Stimulated activated CD8-positive, alpha-beta memory T cell treated with anti-CD3 and anti-CD28 coated beads, Interleukin-2, amount 100 ng/mL, for 1 hour (primary cell): Measurements from ENCODE around the gene ZDHHC14.
"Not testable (repeated sequence)": the region's sequence is repeated elsewhere in the genome, so short reads cannot be mapped to it uniquely, and the experiment has no call there.

Experiments used
- DNase-seq, 2 donors: peaks; one replicate each; pipeline ENCODE4 v3.0.0-alpha.2; 2020; ENCODE audit warnings: low read depth in 2 of 2

Gene ZDHHC14

DNA sequence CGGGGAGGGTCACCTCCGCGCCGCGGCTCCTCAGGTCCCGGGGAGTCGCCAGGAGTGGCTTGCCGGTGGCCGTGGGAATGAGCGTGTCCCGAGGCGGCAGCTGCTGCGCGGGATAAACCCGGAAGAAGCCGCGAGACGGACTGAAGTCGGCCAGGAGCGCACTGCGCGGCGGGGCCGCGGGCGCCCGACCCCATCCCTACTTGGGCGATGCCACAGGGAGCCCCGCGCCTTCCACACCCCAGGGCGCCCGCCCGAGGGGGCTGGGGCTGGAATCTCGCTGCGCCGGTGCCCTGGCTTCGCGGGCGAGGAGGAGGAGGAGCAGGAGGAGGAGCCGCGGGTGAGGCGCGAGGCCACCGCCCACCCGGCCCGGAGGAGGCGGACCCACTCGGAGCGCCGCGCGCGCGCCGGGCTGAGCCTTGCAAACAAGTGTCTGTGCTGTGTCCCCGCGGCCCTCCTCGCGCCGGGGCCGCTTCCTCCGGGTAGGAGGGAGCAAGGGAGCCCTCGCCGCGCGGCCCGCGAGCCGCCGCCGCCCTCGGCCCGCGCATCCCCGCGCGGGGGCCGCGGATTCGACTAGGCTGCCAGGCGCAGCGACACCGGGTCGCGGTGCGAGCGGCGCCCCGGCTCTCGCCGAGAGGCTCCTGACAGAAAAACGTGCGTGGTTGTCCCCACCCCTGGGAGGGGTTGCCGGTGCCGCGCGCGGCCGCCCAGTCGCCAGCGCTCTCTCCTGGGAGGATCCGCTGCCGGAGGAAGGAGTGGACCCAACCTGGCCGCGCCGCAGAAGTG lies at the start of gene ZDHHC14:
Gene ZDHHC14 (plus strand): TSS at position 412 of the 783 bp plus-strand sequence.
- peak; percentile 77 to 83 for DNase-seq

DNA sequence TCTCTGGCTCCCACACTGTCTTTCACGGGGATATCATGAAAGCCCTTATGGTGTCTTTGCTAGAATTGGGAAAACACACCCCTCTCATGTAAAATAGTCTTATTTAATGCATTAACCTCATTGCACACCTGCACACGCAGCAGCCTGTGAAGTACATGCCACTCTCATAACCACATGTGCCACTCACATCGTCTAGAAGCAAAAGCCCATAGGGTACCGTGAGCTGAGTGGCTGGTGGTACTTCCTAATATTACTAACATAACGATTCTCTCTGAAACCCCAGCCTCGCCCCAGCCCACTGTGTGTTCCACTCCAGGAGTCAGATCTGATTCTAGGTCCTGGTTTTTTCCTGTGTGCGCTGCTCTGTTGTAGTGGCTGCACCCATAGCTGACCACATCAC lies 48.2 kb upstream of the ZDHHC14 start:
- DNase-seq = no peak

DNA sequence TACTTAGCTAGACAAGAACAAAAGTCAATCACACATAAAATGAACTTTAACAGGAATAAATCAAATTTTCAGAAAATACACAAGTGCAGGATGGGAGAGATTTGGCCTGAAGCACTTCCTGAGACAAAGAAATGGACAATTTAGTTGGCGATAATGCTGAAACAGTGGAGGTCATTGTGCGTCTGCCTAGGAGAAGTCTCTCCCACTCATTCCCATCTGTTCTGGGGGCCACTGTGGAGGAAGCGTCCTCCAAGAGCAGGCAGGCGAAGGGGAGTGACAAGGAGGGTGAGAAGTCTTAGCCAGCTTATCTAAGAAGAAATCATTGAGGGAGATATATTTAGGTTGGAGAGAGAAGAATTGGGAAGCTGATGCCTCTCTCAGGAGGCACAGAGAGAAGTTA lies 47.5 kb upstream of the ZDHHC14 start:
- DNase-seq = no peak

DNA sequence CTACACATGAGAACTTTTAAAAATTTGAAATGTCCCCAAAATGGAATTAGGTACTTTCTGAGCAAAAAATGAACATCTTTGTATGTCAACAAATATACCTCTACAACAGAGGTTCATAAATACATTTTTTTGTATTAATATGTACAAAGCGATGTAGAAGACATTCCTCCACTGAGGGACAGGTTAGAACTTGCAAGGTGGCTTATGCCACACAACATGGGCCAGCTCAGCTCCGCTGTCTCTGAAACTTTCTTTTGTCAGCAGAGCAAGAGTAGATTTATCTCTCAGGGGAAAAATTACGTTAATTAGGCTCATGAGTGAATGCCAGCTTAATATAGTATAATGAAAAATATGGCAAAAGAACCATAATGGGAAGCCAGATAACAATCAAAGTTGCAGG lies 47.0 kb upstream of the ZDHHC14 start:
- DNase-seq = no peak

DNA sequence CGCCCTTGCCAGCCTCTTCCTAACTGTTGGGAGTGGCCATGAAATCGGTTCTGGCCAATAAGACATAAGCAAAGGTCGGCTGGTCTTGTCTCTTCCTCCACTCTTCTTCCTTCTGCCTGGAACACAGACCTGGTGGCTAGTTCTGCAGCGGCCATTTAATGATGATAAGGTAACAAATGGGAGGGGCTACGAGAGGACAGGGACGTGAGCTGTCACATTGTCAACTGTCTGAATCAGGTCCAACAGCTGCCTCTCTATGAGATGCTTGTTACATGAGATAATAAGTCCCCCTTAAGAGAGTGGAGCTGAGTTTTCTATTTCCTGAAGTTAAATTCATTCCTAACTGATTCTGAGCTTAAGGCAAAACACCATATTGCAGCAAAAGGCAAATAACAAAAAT lies 45.2 kb upstream of the ZDHHC14 start:
- no peak for DNase-seq

DNA sequence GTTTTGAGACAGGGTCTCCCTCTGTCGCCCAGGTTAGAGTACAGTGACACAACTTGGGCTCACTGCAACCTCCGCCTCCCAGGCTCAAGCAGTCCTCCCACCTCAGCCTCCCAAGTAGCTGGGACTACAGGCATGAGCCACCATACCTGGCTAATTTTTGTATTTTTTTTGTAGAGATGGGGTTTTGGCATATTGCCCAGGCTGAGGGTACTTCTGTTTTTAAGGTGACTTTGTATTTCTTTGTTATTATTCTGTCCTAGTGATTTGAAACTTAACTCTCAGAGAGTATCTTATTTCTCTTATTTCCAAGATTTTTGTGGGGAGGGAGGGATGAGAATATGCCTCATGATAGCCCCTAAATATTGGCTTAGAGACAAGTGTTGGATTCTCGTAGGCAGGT lies 43.7 kb upstream of the ZDHHC14 start:
- DNase-seq = not testable (repeated sequence)

DNA sequence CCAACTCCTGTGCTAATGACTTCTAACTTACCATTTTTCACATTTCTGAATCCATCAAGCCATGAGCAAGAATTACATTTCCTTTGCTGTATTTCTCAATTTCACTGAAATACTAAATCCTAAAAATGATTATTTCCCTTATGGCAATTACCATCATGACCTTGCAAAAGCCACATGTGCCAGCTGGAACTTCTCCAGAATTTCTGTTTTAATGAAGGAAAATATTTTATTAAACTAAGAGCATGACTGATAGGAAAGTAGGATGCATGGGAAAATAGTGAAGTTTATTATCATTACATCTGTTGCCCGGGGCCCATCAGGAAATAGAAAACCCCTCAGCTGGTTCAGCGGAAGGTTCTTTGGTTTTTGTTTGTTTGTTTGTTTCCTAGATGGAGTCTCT lies 43.2 kb upstream of the ZDHHC14 start:
- no peak for DNase-seq

DNA sequence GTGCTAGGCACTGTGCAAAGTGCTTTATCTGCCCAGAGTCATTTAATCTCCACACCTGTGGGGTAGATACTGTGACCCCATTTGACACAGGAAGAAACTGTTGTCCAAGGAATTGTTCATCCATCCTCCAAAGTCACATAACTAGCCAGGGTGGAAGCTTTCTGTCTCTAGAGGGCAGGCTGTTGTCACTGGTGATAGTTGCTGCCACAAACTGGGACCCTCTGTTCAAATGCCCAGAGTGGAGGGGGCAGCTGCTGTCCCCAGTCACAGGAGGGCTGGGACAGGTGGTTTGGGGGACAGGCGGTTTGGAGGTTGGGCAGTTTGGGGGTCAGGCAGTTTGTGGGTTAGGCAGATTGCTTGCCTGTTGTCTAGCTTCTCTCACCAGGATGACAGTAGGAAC lies 41.6 kb upstream of the ZDHHC14 start:
- DNase-seq = no peak

DNA sequence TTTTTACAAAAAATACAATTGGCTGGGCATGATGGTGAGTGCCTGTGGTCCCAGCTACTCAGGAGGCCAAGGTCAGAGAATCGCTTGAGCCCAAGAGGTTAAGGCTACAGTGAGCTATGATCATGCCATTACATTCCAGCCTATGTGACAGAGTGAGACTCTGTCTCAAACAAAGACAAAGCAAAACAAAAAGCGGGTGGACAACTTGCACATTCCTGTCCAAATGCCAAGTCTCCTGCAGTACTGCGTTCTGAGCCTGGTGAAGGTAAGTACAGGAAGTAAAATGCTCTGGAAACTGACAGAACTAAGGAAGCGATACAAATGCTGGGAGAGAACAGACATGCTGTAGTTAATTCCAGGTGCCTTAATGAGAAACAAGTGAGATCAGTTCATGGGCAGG lies 37.3 kb upstream of the ZDHHC14 start:
- no peak for DNase-seq

DNA sequence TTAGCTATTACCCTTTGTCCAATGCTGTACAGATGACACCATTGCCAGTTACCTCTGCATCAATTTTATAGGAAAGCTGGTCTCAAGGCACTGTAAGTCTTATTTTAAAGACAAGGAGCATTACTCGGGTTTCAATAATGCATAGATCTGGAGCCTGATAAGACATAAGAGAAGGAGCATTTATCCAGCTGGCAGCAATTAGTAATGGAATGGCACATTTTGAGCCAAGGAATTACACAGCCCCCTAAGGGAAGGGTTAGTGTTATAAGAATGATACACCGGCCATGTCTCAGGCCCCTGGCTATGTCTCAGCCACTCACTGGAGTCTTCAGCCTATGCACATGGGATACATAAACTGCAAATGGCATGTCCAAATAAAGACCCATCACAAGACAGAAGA lies 34.6 kb upstream of the ZDHHC14 start:
- DNase-seq = no peak

DNA sequence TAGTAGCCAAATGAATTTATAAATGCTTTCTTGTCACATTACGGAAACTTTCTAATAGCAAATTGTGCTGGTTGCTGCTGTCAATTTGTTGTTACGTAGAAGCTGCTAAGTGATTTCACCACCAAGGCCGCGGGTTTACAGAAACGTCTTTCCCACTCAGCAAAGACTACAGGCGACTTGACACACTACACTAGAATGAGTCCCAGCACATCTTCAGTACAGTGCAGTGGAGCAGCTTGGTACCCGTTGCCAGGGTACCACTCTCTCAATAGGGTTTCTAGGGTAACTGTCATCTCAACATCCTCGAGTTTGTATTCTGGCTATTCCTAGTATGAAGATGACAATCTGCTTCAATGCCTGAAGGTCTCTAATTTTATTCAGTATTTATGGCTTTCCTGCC lies 22.7 kb upstream of the ZDHHC14 start:
- DNase-seq = no peak

DNA sequence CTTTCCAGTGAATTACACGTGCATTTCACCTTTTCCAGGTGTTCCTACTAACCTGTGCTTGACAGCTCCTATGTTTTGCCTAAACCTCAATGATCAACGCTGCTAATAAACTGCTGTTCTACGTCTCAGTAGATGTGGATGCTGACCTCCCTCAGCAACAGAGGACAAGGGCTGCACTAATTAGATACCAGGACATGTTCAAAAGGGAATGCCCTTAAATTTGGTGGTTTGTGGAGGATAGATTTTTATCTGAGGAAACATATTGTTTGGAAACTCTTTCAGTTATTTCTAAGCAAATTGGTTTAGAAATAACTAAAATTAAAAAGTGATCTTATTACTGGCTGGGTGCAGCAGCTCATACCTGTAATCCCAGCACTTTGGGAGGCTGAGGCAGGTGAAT lies 19.1 kb upstream of the ZDHHC14 start:
- DNase-seq = no peak

DNA sequence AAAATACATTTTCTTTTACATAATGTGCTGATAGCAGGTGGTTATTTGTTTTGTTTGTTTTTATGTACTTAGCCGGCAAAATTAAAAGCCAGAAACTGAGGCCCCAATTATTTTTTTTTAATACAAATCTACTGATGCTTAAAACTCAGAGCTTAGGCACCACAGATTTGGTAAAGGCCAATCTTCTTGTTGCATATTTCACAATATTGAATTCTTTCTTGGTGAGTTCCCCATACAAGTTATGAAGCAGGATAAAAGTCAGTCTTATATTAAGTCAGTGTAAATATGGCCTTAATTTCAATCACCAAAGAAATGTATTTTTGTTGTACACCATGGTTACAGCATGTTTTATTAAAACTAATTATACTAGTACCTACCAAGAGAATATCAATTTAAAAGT lies 16.3 kb upstream of the ZDHHC14 start:
- DNase-seq = no peak

DNA sequence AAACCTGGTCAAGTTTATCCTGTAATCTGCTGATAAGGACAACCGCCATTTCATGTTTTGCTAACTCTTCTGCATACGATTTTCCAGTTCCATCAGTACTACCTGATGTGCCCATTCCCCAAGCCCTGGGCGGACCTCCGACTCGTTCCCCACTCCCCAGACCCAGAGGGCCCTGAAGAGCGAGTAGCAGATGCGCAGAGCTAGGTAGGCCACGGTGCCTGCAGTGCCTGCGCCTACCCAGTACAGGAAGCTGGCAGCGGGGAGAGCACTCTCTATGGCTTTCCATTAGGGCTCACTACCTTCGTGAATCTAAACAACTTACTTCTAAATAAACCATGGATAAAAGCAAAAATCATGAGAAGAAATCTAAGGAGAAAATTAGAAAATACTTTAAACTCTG lies 14.3 kb upstream of the ZDHHC14 start:
- DNase-seq = no peak

DNA sequence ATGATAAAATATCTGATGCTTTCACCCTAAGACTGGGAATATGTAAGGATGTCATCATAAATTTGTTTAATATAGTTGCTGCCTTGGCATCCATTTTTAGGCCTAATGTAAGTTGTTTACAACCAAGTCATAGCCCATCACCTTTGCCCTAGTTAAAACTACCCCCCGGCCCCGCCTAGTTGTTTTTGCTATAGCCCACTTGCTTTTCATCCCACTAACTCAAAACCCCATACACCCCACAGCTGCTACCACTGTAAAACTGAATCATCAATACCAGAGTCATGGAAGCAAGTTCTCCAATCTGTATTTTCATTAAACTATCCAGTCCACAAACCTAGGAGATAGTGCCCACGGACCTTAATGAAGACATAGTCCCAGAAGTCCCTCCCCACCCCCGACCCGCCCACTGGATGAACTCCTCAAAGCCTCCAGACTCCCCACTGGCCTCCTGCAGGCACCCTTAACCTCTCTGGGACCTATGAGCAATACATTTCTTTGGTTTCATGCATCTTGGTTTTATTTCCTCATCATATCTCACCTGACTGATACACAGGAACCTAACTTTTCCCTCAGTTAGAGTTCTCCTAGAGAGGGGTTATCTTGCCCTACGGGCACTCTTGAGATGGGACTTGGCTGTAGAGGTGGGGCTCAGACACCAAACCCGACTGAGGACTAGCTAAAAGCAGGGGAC lies 12.5 kb upstream of the ZDHHC14 start:
- DNase-seq = no peak

DNA sequence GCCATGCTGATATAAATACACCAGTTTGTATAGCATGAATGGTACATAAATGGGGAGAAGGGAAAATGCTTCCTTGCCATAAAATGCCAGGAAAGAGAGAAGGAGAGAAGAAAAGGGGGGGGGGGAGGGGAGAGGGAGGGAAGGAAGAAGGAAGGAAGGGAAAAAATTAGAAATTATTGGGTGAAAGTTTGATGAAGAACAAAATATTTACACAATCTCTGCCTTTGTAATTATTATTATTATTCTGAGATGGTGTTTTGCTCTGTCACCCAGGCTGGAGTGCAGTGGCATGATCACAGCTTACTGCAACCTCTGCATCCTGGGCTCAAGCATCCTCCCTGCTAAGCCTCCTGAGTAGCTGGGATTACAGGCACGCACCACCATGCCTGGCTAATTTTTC lies 10.2 kb upstream of the ZDHHC14 start:
- DNase-seq = no peak

DNA sequence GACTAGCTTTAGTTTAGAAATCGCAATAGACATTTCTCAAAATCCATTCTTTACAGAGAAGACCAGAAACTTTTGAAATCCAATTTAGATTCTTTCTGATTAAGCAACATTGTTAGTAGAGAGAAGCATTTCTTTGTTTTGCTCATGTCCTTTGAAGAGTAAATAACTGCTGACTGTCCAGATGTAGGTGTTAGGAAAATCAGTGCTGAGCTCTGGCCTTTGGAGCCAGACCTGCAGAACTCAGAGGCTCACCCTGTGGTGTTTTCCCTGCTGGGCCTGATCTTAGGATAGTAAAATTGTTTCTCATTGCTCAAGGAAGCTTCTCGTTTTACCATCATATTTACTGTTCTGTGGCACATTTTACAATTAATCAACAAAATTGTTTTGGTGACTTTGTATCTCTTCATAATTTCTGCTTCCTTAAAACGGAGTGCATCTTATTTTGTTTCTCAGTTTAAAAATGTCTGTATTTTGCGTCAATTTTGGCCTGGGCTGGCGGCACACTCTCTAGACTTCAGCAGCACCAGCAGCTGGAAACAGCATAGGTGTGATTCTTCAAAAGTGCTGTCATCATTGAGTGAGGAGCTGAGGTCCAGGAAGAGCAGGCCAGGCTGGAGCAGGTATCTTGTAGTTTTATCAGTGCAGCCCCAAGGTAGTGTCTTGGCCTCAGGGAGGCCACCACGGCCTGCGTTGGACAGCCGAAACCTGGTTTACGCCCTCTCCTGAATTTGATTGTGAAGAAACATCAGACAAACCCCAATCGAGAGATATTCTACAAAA lies 8.3 kb upstream of the ZDHHC14 start:
- no peak for DNase-seq

DNA sequence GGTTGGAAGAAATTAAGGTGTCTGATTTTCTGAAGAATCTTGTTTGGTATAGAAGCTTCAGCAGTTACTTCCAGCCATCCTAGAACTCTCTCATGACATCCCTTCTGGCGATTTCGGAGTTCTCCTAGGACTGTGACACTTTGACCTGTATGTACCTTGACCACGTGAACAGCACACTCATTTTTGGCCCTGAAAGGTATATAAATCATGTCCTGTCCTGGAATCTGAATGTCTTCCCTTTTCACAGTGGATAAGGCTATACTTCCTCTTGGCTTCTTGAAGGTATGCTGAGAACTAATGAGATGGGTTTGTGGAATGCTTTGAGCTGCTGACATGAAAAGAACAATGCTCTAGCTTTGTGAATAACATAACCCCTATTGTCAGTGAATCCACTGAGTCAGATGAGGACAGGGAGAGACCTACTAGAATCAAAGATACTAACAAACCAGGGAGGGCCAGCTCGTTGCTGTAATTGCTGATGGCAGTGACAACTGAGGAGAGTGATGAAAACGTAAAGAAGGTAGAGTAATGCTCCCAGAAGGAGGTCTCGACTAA lies 6.0 kb upstream of the ZDHHC14 start:
- DNase-seq = no peak

DNA sequence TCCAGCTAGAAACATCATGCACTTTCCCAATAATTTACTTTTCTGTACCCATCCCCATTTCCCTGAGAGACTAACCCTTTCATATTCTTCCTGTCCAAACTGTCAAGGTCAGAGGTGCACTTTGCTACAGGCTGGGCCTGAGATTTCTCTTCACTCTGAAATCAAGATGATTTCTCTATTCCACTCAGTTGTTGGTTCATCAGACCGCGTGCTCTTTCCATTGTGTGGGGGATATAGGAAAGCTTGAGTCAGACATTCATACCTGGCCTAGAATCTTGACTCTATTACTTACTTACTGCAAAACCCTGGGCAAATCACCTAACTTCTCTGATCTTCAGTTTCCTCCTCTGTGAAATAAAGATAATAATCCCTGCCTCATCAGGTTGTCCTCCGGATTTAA lies 4.7 kb upstream of the ZDHHC14 start:
- DNase-seq = no peak

DNA sequence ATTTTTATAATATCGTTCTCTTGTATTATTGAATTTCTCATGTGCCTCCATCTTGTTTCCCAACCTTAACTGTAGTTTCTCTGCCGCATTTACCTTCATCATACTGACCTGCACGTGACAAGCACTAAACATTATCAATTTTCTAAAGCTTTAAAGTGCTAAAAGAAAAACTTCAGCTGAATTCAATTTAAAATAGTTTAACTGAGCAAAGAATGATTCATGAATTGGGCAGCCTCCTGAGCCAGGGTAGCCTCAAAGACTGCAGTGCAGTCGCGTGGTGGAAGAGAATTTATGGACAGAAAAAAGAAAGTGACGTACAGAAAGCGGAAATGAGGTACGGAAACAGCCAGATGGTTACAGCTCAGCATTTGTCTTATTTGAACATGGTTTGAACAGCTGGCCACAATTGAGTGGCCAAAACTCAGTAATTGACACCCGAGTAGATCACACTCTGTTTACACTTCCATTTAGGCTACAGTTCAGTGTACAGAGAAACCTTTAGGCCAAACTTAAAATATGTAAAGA lies 4.2 kb upstream of the ZDHHC14 start:
- DNase-seq = no peak

DNA sequence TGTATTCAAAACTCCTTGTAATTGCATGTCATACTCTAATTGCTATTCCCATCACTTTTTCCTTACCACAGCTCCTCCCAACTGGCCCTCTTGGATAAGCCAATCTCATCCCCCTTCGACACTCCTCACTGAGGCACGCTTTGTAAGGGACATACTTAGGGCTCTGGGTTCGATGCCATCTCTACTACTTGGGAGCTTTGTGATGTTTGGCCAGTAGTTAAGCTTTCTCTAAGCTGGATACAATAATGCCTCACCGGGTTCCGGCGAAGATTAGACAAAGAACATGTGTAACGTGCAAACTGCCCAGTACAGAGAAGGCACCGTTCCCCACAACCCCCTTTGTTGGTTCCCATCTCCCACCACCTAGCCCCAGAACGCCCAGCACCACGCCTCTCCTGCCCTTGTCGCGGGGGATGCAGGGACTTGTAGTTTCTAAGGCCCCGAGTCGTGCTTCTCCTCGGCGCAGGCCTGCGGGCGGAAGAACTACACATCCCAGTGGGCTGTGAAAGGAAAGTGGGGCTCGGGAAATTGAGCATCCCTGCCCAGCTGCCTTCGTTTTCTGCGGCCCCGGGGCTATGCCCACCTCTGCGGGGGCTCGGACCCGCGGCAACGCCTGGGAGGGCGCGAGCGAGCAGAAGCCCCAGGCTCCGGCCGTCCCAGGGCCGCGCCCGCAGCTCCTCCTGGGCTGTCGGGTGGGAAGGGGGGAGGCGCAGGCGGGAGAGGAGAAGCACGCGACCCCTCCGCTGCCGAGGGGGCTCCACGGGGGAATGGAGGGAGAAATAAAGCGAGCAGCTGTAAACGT lies 1.1 kb upstream of the ZDHHC14 start:
- peak; percentile 66 to 80 for DNase-seq

DNA sequence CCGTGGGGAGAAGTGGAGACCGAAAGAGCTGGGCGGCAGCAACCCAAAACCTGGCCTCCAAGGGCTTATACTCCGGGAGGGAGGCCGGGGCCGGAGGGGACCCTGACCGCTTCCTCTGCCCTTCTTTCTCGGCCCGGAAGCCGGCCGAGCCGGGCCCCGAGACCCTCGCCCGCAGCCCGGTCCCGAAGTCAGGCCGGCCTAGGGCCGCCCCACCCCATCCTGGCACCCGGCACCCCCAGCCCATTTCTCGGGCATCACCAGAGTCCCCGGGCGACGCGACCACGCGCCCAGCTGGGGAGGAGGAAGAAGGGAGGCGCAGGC lies 572 bp upstream of the ZDHHC14 start:
- no peak for DNase-seq
